Subcutaneous abdominal adipose tissue (tissue), 5 donors: ENCODE results near the gene CCN5.
"Not testable (repeated sequence)": the region's sequence is repeated elsewhere in the genome, so short reads cannot be mapped to it uniquely, and the experiment has no call there.

ENCODE experiments used
- H3K27ac ChIP-seq: one replicate; pipeline ENCODE4 v1.7.0; 2013; ENCODE audit warnings: low read depth, mild to moderate bottlenecking, inconsistent platforms, low read length, moderate library complexity
- H3K27me3 ChIP-seq, 5 donors: one replicate each; pipeline ENCODE4 v1.7.0; 2013; ENCODE audit warnings: low read length in 5 of 5, inconsistent platforms in 1 of 5; ENCODE audit not compliant: control insufficient read depth in 5 of 5, insufficient read depth in 4 of 5
- H3K36me3 ChIP-seq, 5 donors: one replicate each; pipeline ENCODE4 v1.7.0; 2013; ENCODE audit warnings: low read length in 5 of 5; ENCODE audit not compliant: control insufficient read depth in 5 of 5, insufficient read depth in 5 of 5
- H3K4me1 ChIP-seq, 5 donors: one replicate each; pipeline ENCODE4 v1.7.0; 2013; ENCODE audit warnings: low read length in 5 of 5, mild to moderate bottlenecking in 3 of 5, moderate library complexity in 1 of 5; ENCODE audit not compliant: control insufficient read depth in 5 of 5, insufficient read depth in 5 of 5
- H3K4me3 ChIP-seq, 5 donors: one replicate each; pipeline ENCODE4 v1.7.0; 2013; ENCODE audit warnings: low read length in 5 of 5, low read depth in 1 of 5
- H3K9ac ChIP-seq, 5 donors: one replicate each; pipeline ENCODE4 v1.7.0; 2013; ENCODE audit warnings: low read length in 5 of 5, mild to moderate bottlenecking in 4 of 5, moderate library complexity in 3 of 5
- H3K9me3 ChIP-seq, 5 donors: one replicate each; pipeline ENCODE4 v1.7.0; 2013; ENCODE audit warnings: low read length in 5 of 5; ENCODE audit not compliant: control insufficient read depth in 5 of 5
- donor health status: healthy.
- donor health status: healthy.
- donor health status: healthy.
- donor health status: healthy.
- donor health status: healthy.

Gene CCN5, protein sequence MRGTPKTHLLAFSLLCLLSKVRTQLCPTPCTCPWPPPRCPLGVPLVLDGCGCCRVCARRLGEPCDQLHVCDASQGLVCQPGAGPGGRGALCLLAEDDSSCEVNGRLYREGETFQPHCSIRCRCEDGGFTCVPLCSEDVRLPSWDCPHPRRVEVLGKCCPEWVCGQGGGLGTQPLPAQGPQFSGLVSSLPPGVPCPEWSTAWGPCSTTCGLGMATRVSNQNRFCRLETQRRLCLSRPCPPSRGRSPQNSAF

DNA sequence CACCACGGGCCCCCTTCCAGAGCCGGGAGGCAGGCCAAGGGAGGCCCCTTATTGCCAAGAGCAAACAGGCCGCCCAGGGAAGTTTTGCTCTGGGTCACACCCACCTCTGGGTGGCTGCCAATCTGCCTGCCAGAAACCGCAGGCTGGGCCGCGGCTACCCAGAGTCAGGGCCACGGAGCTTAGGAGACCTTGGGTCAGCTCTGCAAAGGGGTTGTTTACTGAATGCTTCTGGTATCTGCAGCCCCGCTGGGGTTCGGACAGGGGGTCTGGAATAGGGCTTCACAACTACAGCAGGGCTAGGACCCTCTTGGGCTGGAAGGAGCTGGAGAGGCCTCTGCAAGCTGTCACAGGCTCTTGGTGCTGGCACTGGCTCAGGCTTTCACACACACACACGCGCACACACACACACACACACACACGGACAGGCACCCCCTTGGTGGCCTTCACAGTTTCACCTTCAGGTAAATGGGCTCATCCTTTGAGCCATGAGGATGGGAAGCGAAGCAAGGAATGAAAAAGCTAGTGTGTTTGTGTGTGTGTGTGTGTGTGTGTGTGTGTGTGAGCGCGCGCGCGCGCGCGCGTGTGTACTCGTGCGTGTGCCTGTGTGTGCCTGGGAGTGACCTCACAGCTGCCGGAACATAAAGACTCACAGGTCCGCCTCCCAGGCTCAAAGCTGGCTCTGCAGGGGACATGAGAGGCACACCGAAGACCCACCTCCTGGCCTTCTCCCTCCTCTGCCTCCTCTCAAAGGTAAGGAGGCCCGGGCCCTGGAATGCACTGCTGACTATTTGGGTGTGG lies at the start of gene CCN5:
TSS of gene CCN5 (plus strand) at position 669 of the 798 bp plus-strand sequence. CDS start at position 691, 22 bp downstream.
- Histone ChIP-seq H3K4me3 (peak within 1 kb of the TSS; percentile 61 to 77 (median 64)), H3K36me3 (no peaks in the 10 kb centered on the region), H3K27ac (peak within 1 kb of the TSS; percentile 65), H3K27me3 (no peaks in the 10 kb centered on the region), H3K4me1 (peaks cover 6 to 51% (median 47%) of the 10 kb centered on the region in 5 donors), H3K9ac (peak within 1 kb of the TSS in 3 of 5 donors; percentile 54 to 72 (median 66)), H3K9me3 (no peaks in the 10 kb centered on the region)

DNA sequence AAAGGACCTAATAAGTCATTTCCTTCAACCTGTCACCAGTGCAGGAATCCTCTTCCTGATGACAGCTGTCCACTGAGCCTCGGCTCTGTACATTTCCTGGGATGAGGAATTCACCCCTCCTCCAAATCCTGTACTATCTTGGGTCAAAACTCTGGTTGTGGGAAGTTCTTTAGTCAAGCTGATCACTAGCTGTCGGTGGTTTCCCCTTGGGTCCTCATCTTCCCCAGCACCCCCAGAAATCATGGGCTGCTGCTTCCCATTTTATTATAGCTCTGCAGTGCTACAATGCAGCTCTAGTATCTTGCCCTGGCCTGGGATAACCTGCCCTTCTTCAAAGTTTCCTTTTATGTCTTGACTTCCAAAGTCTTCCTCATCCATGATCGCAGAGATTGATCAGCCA lies 49.1 kb upstream of the CCN5 start:
- no peaks in the 10 kb centered on the region for H3K27me3 ChIP-seq
- H3K4me3 ChIP-seq, result no peak overlapping the region
- no peak overlapping the region for H3K9ac ChIP-seq
- H3K9me3 ChIP-seq, result no peaks in the 10 kb centered on the region
- no peaks in the 10 kb centered on the region for H3K36me3 ChIP-seq
- H3K27ac ChIP-seq, result no peak overlapping the region
- H3K4me1 ChIP-seq, result peaks cover 0 to 5% (median 0%) of the 10 kb centered on the region in 5 donors

DNA sequence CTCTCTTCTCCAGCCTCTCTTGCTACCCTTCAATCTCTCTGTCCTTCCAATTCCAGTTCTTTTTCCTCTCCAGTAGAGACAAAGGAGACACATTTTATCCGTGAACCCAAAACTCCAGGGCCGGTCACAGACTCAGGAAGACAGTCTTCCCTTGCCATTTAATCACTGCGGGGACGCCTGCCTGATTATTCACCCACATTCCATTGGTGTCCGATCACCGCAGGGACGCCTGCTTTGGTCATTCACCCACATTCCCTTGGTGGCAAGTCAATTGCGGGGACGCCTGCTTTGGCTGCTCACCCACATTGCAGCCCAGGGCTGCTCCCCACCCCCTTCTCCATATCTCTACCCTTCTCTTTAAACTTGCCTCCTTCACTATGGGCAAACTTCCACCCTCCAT lies 44.3 kb upstream of the CCN5 start:
- H3K4me3 ChIP-seq, H3K9ac ChIP-seq, H3K9me3 ChIP-seq, H3K36me3 ChIP-seq, H3K27me3 ChIP-seq, H3K4me1 ChIP-seq, H3K27ac ChIP-seq: not testable (repeated sequence)

DNA sequence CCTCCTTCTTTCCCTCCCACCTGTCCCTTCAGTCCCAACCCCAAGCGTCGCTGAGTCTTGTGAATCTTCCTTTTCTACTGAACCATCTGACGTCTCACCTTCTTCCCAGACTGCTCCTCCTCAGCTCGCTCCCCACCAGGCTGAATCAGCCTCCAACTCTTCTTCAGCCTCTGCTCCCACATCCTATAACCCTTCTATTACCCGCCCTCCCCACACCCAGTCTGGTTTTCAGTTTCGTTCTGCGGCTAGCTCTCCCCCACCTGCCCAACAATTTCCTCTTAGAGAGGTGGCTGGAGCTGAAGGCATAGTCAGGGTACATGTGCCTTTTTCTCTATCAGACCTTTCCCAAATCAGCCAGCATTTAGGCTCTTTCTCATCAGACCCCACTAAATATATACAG lies 43.6 kb upstream of the CCN5 start:
- H3K9ac ChIP-seq, H3K9me3 ChIP-seq, H3K36me3 ChIP-seq, H3K27ac ChIP-seq, H3K4me1 ChIP-seq, H3K4me3 ChIP-seq, H3K27me3 ChIP-seq: not testable (repeated sequence)

DNA sequence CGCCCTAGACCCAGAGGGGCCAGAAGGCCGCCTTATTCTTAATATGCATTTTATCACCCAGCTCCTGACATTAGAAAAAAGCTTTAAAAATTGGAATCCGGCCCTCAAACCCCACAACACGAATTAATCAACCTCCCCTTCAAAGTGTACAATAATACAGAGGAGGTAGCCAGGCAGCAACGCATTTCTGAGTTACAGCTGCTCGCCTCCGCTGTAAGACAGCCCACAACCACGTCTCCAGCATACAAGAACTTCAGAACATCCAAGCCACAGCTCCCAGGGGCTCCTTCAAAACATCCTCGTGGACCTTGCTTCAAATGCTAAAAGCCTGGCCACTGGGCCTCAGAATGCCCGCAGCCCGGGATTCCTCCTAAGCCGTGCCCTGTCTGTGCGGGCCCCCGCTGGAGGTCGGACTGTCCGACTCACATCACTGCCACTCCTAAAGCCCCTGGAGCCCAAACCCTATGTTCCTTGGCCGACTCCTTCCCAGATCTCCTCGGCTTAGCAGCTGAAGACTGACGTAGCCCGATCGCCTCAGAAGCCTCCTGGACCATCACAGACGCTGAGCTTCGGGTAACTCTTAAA lies 42.8 kb upstream of the CCN5 start:
- not testable (repeated sequence) for H3K9ac ChIP-seq, H3K36me3 ChIP-seq, H3K4me1 ChIP-seq, H3K27me3 ChIP-seq, H3K9me3 ChIP-seq, H3K27ac ChIP-seq, H3K4me3 ChIP-seq

DNA sequence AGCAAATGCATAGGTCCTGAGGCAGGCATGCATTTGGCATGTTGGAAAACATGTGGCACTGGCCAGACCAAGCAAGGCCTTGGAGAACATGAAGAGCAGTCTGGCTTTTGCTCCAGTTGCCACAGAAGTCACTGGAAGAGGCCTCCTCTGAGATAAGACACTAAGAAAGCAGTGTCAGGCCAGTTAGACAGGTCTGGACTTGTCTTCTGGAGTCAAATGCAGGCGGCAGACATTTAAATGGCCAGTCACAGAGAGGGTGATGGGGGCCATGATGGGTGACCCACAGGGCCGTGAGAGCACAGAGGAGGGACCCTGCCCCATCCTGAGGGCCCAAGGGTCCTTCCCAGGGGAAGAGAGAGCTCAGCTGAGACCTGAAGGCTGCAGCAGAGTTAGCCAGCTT lies 36.9 kb upstream of the CCN5 start:
- H3K4me3 ChIP-seq, result no peak overlapping the region
- no peak overlapping the region for H3K27ac ChIP-seq
- H3K9me3 ChIP-seq, result no peaks in the 10 kb centered on the region
- no peak overlapping the region for H3K9ac ChIP-seq
- no peaks in the 10 kb centered on the region for H3K27me3 ChIP-seq
- H3K4me1 ChIP-seq, result peaks cover 0 to 4% (median 0%) of the 10 kb centered on the region in 5 donors
- H3K36me3 ChIP-seq, result no peaks in the 10 kb centered on the region

DNA sequence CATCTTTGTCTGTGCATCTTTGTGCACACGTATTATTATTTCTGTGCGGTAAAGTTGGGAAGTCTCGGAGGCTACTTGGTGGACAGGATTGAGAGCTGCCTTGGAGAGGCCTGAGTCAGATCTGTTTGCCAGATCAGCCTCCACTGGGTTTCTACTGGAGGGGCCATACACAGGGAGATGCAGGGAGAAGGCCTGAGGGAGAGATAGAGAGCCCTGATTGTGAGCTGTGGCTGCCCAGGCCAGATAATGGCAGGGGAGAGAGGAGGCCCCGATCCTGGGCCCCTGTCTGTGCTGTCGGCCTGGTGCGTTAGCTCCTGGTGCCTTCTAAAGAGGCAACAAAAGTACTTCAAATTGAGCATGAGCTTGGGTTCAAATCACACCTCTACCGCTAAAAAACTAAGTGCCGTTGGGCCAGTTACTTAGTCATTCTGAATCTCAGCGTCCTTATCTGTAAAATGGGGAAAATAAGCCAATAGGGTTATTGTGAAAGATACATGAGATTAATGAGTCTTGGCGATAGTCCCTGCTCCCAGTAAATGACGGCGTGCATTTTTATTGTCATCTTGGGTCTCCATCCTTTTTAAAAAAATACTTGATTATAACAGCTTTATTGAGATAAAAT lies 36.1 kb upstream of the CCN5 start:
- Histone ChIP-seq H3K36me3 (no peaks in the 10 kb centered on the region), H3K27me3 (no peaks in the 10 kb centered on the region), H3K9ac (no peak overlapping the region), H3K27ac (no peak overlapping the region), H3K4me3 (no peak overlapping the region), H3K9me3 (no peaks in the 10 kb centered on the region), H3K4me1 (peaks cover 0 to 4% (median 0%) of the 10 kb centered on the region in 5 donors)

DNA sequence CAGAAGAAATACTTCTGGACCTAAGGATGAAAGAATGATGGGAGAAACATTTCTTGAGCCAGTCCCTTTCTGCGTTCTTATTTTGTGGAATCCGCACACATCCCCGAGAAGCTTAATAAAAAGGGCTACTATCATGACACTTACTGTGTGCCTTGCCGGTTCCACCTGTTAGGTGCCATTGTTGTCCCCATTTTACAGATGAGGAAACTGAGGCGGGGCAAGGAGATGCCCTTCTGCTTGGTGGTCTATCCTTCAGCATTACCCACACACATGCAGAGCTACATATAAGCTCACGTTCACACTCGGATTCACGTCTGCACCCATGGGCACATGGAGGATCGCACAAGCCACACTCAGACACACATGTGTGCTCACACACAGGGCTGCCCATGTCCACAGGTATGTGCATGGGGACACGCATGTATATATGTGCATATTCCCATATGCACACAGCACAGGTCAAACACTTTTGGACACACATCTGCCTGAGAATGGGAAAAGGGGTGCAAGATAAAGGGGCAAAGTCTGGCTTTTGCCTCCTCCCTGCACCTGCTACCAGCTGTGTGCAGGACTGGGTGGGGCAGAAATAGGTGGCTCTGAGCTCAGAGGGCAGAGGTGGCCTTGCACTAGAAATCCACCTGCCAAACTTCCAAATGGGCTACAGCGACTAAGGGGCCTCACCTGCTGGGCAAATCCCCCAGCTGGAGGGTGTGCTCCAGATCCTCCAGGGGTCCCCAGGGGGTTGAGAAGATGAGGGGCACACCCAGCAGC lies 33.2 kb upstream of the CCN5 start:
- no peak overlapping the region for H3K4me3 ChIP-seq
- no peaks in the 10 kb centered on the region for H3K27me3 ChIP-seq
- peaks cover 0 to 15% (median 14%) of the 10 kb centered on the region in 5 donors for H3K4me1 ChIP-seq
- H3K9ac ChIP-seq, result no peak overlapping the region
- no peaks in the 10 kb centered on the region for H3K9me3 ChIP-seq
- no peaks in the 10 kb centered on the region for H3K36me3 ChIP-seq
- H3K27ac ChIP-seq, result no peak overlapping the region

DNA sequence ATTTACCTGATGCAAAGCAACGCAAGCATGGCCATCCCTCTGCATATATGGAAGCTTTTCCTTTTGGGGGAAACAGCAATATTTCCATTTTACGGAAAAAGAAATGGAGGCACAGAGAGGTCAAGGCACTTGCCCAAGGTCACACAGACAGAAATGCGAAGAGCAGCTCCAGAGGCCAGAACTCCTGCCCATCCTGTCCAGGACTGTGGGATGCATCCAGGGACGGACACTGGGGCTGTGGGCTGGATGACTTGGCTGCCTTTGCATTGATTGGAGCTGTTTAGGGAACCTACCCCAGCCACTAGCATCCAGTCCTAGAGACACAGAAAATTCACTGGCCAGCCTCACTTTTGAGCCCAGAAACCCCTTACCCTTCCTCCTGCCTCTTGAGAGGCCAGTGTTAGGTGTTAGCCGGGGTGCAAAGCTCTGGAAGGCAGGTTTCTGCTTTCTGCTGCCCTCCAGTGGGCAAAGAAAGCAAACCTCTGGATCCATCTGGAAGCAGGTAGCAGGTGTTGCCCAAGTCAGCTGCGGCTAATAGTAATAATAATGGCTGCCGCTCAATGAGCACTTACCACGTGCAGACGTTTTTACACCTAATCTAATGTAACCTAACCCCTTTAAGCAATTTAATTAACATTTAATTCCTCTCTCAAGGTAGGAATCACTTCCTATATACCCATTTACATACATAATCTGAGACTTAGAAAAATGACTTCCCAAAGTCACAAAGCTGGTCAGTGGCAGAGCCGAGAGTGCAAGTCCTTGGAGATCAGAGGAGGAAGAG lies 31.7 kb upstream of the CCN5 start:
- Histone ChIP-seq H3K9me3 (no peaks in the 10 kb centered on the region), H3K4me3 (no peak overlapping the region), H3K27ac (no peak overlapping the region), H3K9ac (no peak overlapping the region), H3K36me3 (no peaks in the 10 kb centered on the region), H3K4me1 (peaks cover 0 to 14% (median 12%) of the 10 kb centered on the region in 5 donors), H3K27me3 (no peaks in the 10 kb centered on the region)
